Small intestine (tissue), 7 donors: ENCODE results near the gene PCDHAC2. TPM values are rescaled to one million over a fixed set of nuclear protein-coding genes. Genes with fewer than 3 reads are reported as not detected.

Experiments used
- DNase-seq, 2 donors: peaks; one replicate each; pipeline versions ENCODE4 v3.0.0 to v3.0.0-alpha.2; 2013
- FAIRE-seq: peaks from 2 replicates; lab custom pipeline; 2012; peaks lifted over from hg19 to GRCh38; lab: Jason Lieb, UNC
- H3K27ac ChIP-seq, 3 donors: one replicate each; pipeline ENCODE4 v1.5.1; 2013; ENCODE audit warnings: low read length in 2 of 3, mild to moderate bottlenecking in 2 of 3, control low read depth in 1 of 3, inconsistent platforms in 1 of 3, low read depth in 1 of 3, moderate library complexity in 1 of 3
- H3K27me3 ChIP-seq, 3 donors: one replicate each; pipeline ENCODE4 v1.6.1; 2013; ENCODE audit warnings: low read length in 3 of 3, inconsistent platforms in 1 of 3; ENCODE audit not compliant: control insufficient read depth in 3 of 3, insufficient read depth in 3 of 3
- H3K36me3 ChIP-seq, 3 donors: one replicate each; pipeline ENCODE4 v1.6.1; 2013; ENCODE audit warnings: low read length in 3 of 3, inconsistent platforms in 1 of 3, low read depth in 1 of 3, mild to moderate bottlenecking in 1 of 3, moderate library complexity in 1 of 3; ENCODE audit not compliant: control insufficient read depth in 3 of 3, insufficient read depth in 2 of 3
- H3K4me1 ChIP-seq, 3 donors: one replicate each; pipeline ENCODE4 v1.6.1; 2013; ENCODE audit warnings: low read length in 2 of 3, inconsistent platforms in 1 of 3, low read depth in 1 of 3, mild to moderate bottlenecking in 1 of 3, moderate library complexity in 1 of 3; ENCODE audit not compliant: control insufficient read depth in 3 of 3, insufficient read depth in 2 of 3
- H3K4me3 ChIP-seq, 3 donors: one replicate each; pipeline ENCODE4 v1.5.1; 2013; ENCODE audit warnings: low read length in 3 of 3, control low read depth in 1 of 3, inconsistent platforms in 1 of 3, low read depth in 1 of 3, mild to moderate bottlenecking in 1 of 3, moderate library complexity in 1 of 3
- H3K9me3 ChIP-seq, 2 donors: one replicate each; pipeline ENCODE4 v1.6.1; 2013; ENCODE audit warnings: low read depth in 1 of 2, low read length in 1 of 2; ENCODE audit not compliant: control insufficient read depth in 2 of 2, insufficient read depth in 1 of 2
- WGBS, 3 donors: extraction: QIAGEN DNeasy Blood & Tissue Kit; methylation state at CpG; one replicate each; pipeline ENCODE4 v1.1.7; 2013; 5-methylcytosine and 5-hydroxymethylcytosine counted together
- polyA plus RNA-seq, 4 donors: library from polyadenylated mRNA; stranded (reverse) in 3 of 4; unstranded in 1 of 4; fragments of 200-250 nt in 3 of 4; fragments of 120-200 nt in 1 of 4; gene quantifications; one replicate each; pipeline versions ENCODE4 v1.2.1 to v1.2.3, GENCODE V29; 2013
- donor health status: healthy with polysubstance abuse.
- donor health status: control.
- donor health status: control.
- donor health status: Bipolar disorder and iron deficiency.
- donor health status: healthy.

The PCDHAC2 gene
- polyA plus RNA-seq, 4 donors = 0.22 to 0.72 TPM; not detected in 2

- FAIRE-seq = no peak
- H3K4me1 ChIP-seq = no peaks in the 10 kb centered on the region
- 53 to 62% (median 60%) methylated on average over 2 of the region's 2 CpGs for WGBS, 3 donors
- H3K27ac ChIP-seq = no peak overlapping the region
- no peaks in the 10 kb centered on the region for H3K27me3 ChIP-seq
- no peak for DNase-seq
- no peaks in the 10 kb centered on the region for H3K36me3 ChIP-seq
- no peaks in the 10 kb centered on the region for H3K9me3 ChIP-seq
- H3K4me3 ChIP-seq = no peak overlapping the region
Observed at GRCh38 chr5:140992828-140993227, 26.6 kb downstream of the PCDHAC2 start.

GRCh38 chr5:140996060-140996459 is 29.8 kb downstream of the PCDHAC2 start:
- no peak for DNase-seq
- no peak for FAIRE-seq

GRCh38 chr5:140998921-140999410 is 32.7 kb downstream of the PCDHAC2 start:
- Histone ChIP-seq H3K9me3 (no peaks in the 10 kb centered on the region), H3K27me3 (peaks cover 0 to 8% (median 2%) of the 10 kb centered on the region in 3 donors), H3K4me3 (no peak overlapping the region), H3K4me1 (no peaks in the 10 kb centered on the region), H3K36me3 (no peaks in the 10 kb centered on the region), H3K27ac (no peak overlapping the region)
- FAIRE-seq = no peak
- no peak for DNase-seq
- 37 to 57% (median 55%) methylated on average over 2 of the region's 2 CpGs for WGBS, 3 donors

More at GRCh38 chr5:140996060-140996459, 29.8 kb downstream of the PCDHAC2 start:
- Histone ChIP-seq H3K4me1 (no peaks in the 10 kb centered on the region), H3K4me3 (no peak overlapping the region), H3K9me3 (no peaks in the 10 kb centered on the region), H3K27me3 (no peaks in the 10 kb centered on the region), H3K36me3 (no peaks in the 10 kb centered on the region), H3K27ac (no peak overlapping the region)
- 76 to 90% (median 86%) methylated on average over 1 of the region's 1 CpG for WGBS, 3 donors

- Histone ChIP-seq H3K36me3 (no peaks in the 10 kb centered on the region), H3K27me3 (peaks cover 0 to 8% (median 4%) of the 10 kb centered on the region in 3 donors), H3K4me3 (peak overlapping the region in 1 of 3 donors; percentile 15), H3K9me3 (no peaks in the 10 kb centered on the region), H3K27ac (peak overlapping the region in 1 of 3 donors; percentile 53), H3K4me1 (no peaks in the 10 kb centered on the region)
- DNase-seq = no peak
- no peak for FAIRE-seq
- WGBS, 3 donors = 3 to 8% (median 7%) methylated on average over 9 of the region's 9 CpGs
Observed at GRCh38 chr5:141001446-141001843, 35.2 kb downstream of the PCDHAC2 start.

DNA sequence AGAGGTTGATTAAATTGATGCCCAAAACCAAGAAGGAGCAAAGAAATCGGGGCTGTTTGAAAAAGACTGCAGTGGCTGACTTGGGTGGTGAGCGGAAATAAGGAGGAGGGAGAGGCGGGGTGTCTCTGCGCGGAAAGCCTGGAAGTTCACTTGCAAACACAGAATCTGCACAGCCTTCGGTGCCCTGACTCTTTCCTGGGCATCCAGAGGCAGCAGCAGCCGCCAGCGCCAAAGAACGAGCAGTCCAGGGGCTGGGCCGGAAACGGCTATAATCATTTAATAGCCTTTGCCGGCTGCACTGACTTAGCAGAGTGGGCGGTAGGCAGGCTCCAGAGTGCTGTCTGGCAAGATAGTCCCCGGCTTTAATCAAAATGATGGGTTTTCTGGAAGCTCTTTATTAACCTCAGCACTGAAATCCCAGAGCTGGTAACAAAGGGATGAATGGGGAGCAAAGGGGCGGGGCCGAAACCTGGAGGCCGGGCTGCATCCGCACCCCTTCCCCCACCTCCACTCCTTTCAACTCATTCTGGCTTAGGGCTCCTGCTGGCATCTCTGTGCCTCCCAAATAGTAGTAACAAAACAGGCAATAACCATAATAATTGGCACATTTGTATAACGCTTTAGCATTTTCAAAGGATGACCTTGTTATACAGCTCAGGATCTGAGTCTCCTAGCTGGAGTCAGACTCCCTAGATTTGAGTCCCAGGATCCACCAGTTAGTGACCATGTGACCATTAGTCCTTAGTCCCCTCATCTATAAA is 35.7 kb downstream of the PCDHAC2 start:
- no peaks in the 10 kb centered on the region for H3K4me1 ChIP-seq
- peaks cover 0 to 8% (median 4%) of the 10 kb centered on the region in 3 donors for H3K27me3 ChIP-seq
- FAIRE-seq (no peak), DNase-seq (peak in 1 of 2 donors; percentile 5)
- peak overlapping the region in 1 of 3 donors; percentile 53 for H3K27ac ChIP-seq
- no peaks in the 10 kb centered on the region for H3K36me3 ChIP-seq
- no peaks in the 10 kb centered on the region for H3K9me3 ChIP-seq
- WGBS, 3 donors = 4 to 12% (median 9%) methylated on average over 19 of the region's 19 CpGs
- peak overlapping the region in 1 of 3 donors; percentile 15 for H3K4me3 ChIP-seq

DNA sequence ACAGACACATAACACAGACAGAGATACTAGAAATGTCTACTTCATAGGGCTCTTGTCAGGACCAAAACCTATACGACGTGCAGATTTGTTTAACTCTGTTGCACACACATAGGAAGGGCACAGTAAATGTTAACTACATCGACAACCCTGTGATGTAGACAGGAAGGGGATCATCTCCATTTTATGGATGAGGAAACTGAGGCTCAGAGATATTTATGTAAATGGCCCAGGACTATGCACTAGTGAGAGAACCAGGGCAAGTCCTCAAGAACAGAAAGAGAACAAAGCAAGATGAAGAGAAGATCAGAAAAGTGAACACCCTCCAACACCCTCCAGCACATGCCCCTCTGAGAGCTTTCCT is 36.3 kb downstream of the PCDHAC2 start:
- Histone ChIP-seq H3K27me3 (peaks cover 0 to 8% (median 4%) of the 10 kb centered on the region in 3 donors), H3K4me1 (no peaks in the 10 kb centered on the region), H3K9me3 (no peaks in the 10 kb centered on the region), H3K36me3 (no peaks in the 10 kb centered on the region), H3K27ac (no peak overlapping the region), H3K4me3 (no peak overlapping the region)
- DNase-seq = no peak
- WGBS, 3 donors = 44 to 53% (median 53%) methylated on average over 3 of the region's 3 CpGs
- no peak for FAIRE-seq

GRCh38 chr5:141003031-141003430 is 36.8 kb downstream of the PCDHAC2 start:
- DNase-seq (no peak), FAIRE-seq (no peak)
- Histone ChIP-seq H3K27me3 (peaks cover 0 to 8% (median 4%) of the 10 kb centered on the region in 3 donors), H3K4me1 (no peaks in the 10 kb centered on the region), H3K4me3 (no peak overlapping the region), H3K36me3 (no peaks in the 10 kb centered on the region), H3K9me3 (no peaks in the 10 kb centered on the region), H3K27ac (no peak overlapping the region)
- 89 to 96% (median 94%) methylated on average over 3 of the region's 3 CpGs for WGBS, 3 donors

GRCh38 chr5:141003791-141004611 is 37.7 kb downstream of the PCDHAC2 start:
- no peaks in the 10 kb centered on the region for H3K36me3 ChIP-seq
- H3K27ac ChIP-seq = no peak overlapping the region
- H3K4me3 ChIP-seq = no peak overlapping the region
- DNase-seq = no peak
- 22 to 33% (median 22%) methylated on average over 4 of the region's 4 CpGs for WGBS, 3 donors
- no peaks in the 10 kb centered on the region for H3K4me1 ChIP-seq
- no peaks in the 10 kb centered on the region for H3K9me3 ChIP-seq
- peaks cover 0 to 8% (median 4%) of the 10 kb centered on the region in 3 donors for H3K27me3 ChIP-seq
- no peak for FAIRE-seq
